ENCODE measurements around the gene ADAMTS9. TPM values are rescaled to one million over a fixed set of nuclear protein-coding genes. Genes with fewer than 3 reads are reported as not detected.

Gene ADAMTS9
- total RNA-seq, 1 donor from 2014 or later = 74.1 TPM

DNA sequence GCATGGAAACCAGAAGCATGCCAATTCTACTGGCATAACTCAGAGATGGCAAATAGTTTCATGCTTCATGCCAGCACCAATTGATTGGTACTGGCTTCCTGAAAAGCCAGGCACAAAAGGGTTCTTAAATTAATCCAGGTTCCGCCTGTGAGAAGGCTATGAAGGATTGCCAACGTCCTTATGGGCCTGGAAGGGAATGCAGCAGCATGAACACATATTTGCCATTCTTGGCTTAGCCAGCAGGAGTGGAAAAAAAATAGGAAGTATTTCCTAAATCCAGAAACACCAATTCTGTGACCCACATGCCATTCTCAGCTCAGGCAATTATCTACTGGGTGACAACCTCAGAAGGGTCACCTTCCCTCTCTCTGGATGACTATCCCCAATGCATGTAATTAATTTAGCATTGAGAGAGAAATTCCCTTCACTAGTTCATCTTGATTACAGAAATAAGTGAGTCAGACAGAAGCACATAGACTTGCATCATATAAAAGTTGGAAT is 36.0 kb downstream of the ADAMTS9 start:
- Histone ChIP-seq H3K9me3 (no peaks in the 10 kb centered on the region), H3K27me3 (no peaks in the 10 kb centered on the region), H3K4me3 (no peak overlapping the region), H3K36me3 (peaks cover 5 to 33% of the 10 kb centered on the region in 2 donors), H3K27ac (no peak overlapping the region), H3K4me1 (peaks cover 0 to 16% of the 10 kb centered on the region in 2 donors)
- intact Hi-C loops (cut with DNase I) = loop anchor here (10.0 kb wide), 1 partner anchor 593 kb away; no protein-coding TSS in a partner anchor
- TF ChIP-seq, protein P1, sequence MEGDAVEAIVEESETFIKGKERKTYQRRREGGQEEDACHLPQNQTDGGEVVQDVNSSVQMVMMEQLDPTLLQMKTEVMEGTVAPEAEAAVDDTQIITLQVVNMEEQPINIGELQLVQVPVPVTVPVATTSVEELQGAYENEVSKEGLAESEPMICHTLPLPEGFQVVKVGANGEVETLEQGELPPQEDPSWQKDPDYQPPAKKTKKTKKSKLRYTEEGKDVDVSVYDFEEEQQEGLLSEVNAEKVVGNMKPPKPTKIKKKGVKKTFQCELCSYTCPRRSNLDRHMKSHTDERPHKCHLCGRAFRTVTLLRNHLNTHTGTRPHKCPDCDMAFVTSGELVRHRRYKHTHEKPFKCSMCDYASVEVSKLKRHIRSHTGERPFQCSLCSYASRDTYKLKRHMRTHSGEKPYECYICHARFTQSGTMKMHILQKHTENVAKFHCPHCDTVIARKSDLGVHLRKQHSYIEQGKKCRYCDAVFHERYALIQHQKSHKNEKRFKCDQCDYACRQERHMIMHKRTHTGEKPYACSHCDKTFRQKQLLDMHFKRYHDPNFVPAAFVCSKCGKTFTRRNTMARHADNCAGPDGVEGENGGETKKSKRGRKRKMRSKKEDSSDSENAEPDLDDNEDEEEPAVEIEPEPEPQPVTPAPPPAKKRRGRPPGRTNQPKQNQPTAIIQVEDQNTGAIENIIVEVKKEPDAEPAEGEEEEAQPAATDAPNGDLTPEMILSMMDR (IDR thresholded peaks at IDR 0.05) = no peak
- DNase-seq (ENCODE audit: low spot score in 2 of 2) = no peak

DNA sequence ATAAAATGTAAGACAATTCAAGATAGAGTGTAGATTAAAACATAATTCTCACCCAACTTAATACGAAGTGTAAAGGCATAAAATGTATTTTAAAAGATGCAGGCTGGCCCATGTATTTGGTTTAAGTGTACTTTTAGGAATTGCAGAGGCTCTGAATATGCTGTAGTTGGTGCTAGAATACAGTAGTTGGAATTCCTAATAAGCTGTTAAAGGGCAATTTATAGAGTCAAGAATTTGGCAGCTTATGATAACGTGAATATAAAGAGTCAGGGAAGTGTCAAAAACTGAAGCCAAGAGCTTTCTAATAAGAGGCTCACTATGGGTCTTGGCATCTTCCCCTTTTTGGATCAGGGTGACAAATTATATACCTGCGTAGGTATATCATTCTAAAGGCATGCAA is 36.5 kb downstream of the ADAMTS9 start:
- Histone ChIP-seq H3K4me3 (no peak overlapping the region), H3K4me1 (peaks cover 0 to 16% of the 10 kb centered on the region in 2 donors), H3K9me3 (no peaks in the 10 kb centered on the region), H3K27me3 (no peaks in the 10 kb centered on the region), H3K36me3 (peaks cover 5 to 30% of the 10 kb centered on the region in 2 donors), H3K27ac (no peak overlapping the region)
- DNase-seq (ENCODE audit: low spot score in 2 of 2) = no peak
- intact Hi-C loops (cut with DNase I) = loop anchor here (10.0 kb wide), 1 partner anchor 593 kb away; no protein-coding TSS in a partner anchor
- TF ChIP-seq, protein P1 (IDR thresholded peaks at IDR 0.05) = peak in 2 of 3 experiments; percentile 33

DNA sequence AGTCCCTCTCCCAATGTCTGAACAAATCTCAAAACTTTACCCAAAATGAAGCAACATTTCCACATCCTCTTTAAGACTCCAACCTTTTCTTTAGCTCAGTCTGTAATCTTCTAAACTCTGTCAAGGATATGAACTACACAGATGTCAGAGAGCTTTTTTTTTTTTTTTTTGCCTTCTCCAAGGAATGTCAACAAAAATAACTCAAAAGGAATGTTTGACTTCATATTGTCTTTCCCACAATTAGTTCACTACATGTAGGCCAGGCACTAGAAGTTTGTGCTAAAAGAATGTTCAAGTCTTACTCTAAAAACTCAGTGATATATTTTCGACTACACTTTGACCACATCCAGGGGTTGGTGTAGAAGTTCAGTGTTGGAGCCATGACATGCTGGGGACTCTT is 37.1 kb downstream of the ADAMTS9 start:
- DNase-seq (ENCODE audit: low spot score in 2 of 2) = no peak
- TF ChIP-seq, protein P1 (IDR thresholded peaks at IDR 0.05) = no peak
- intact Hi-C loops (cut with DNase I) = loop anchor here (10.0 kb wide), 1 partner anchor 594 kb away; no protein-coding TSS in a partner anchor
- H3K27me3 ChIP-seq = no peaks in the 10 kb centered on the region
- H3K4me3 ChIP-seq = no peak overlapping the region
- peaks cover 0 to 18% of the 10 kb centered on the region in 2 donors for H3K4me1 ChIP-seq
- H3K36me3 ChIP-seq = peaks cover 5 to 27% of the 10 kb centered on the region in 2 donors
- H3K9me3 ChIP-seq = no peaks in the 10 kb centered on the region
- H3K27ac ChIP-seq = no peak overlapping the region

- TF ChIP-seq, protein P1 (IDR thresholded peaks at IDR 0.05) = no peak
- Histone ChIP-seq H3K9me3 (no peaks in the 10 kb centered on the region), H3K36me3 (peaks cover 5 to 22% of the 10 kb centered on the region in 2 donors), H3K27ac (no peak overlapping the region), H3K27me3 (no peaks in the 10 kb centered on the region), H3K4me1 (peaks cover 0 to 23% of the 10 kb centered on the region in 2 donors), H3K4me3 (no peak overlapping the region)
- DNase-seq (ENCODE audit: low spot score in 2 of 2) = no peak
- intact Hi-C loops (cut with DNase I) = loop anchor here (10.0 kb wide), 1 partner anchor 595 kb away; no protein-coding TSS in a partner anchor
Observed at GRCh38 chr3:64650096-64650622, 37.6 kb downstream of the ADAMTS9 start.

GRCh38 chr3:64648927-64649906 is 38.6 kb downstream of the ADAMTS9 start:
- H3K27ac ChIP-seq = no peak overlapping the region

More at GRCh38 chr3:64648927-64649906, 38.6 kb downstream of the ADAMTS9 start:
- no peak overlapping the region for H3K4me3 ChIP-seq
- intact Hi-C loops (cut with DNase I) = no loop called here
- H3K4me1 ChIP-seq = peaks cover 0 to 23% of the 10 kb centered on the region in 2 donors
- DNase-seq (ENCODE audit: low spot score in 2 of 2) = no peak
- no peaks in the 10 kb centered on the region for H3K9me3 ChIP-seq
- H3K36me3 ChIP-seq = peaks cover 5 to 15% of the 10 kb centered on the region in 2 donors
- TF ChIP-seq, protein P1 (IDR thresholded peaks at IDR 0.05) = no peak
- H3K27me3 ChIP-seq = no peaks in the 10 kb centered on the region

All from ascending aorta (tissue), 2 donors.